Mesendoderm (in vitro differentiated cells): ENCODE measurements around the gene OLFM1.

ENCODE experiments used
- DNase-seq: peaks from one replicate; pipeline ENCODE4 v3.0.0; 2013
- H2AK5ac ChIP-seq: 2 replicates; pipeline ENCODE4 v1.6.1; 2013; ENCODE audit warnings: low read length, inconsistent platforms
- H2BK120ac ChIP-seq: 2 replicates; pipeline ENCODE4 v1.6.1; 2013; ENCODE audit warnings: low read depth, mild to moderate bottlenecking, low read length, moderate library complexity, mixed read lengths
- H2BK15ac ChIP-seq: replicated peaks from 2 replicates; pipeline ENCODE4 v1.6.1; 2013; ENCODE audit warnings: low read depth, mild to moderate bottlenecking, moderate library complexity
- H2BK5ac ChIP-seq: 2 replicates; pipeline ENCODE4 v1.6.1; 2013; ENCODE audit warnings: low read length, inconsistent platforms
- H3K18ac ChIP-seq: 2 replicates; pipeline ENCODE4 v1.6.1; 2013; ENCODE audit warnings: mild to moderate bottlenecking, low read length, mixed read lengths
- H3K23ac ChIP-seq: one replicate; pipeline ENCODE4 v1.6.1; 2013; ENCODE audit warnings: low read length
- H3K27ac ChIP-seq: 2 replicates; pipeline ENCODE4 v1.5.1; 2013; ENCODE audit warnings: low read depth, mild to moderate bottlenecking, inconsistent platforms, low read length, moderate library complexity
- H3K27me3 ChIP-seq: 2 replicates; pipeline ENCODE4 v1.6.1; 2013; ENCODE audit warnings: low read length, control low read depth, mild to moderate bottlenecking, inconsistent platforms; ENCODE audit not compliant: insufficient read depth, poor library complexity
- H3K36me3 ChIP-seq: 2 replicates; pipeline ENCODE4 v1.6.1; 2013; ENCODE audit warnings: low read length, inconsistent platforms; ENCODE audit not compliant: control insufficient read depth, insufficient read depth
- H3K4ac ChIP-seq: one replicate; pipeline ENCODE4 v1.6.1; 2013; ENCODE audit warnings: low read depth, mild to moderate bottlenecking, low read length, moderate library complexity
- H3K4me1 ChIP-seq: 2 replicates; pipeline ENCODE4 v1.6.1; 2013; ENCODE audit warnings: low read depth, low read length, inconsistent platforms; ENCODE audit not compliant: control insufficient read depth
- H3K4me2 ChIP-seq: 2 replicates; pipeline ENCODE4 v1.6.1; 2013; ENCODE audit warnings: low read length
- H3K4me3 ChIP-seq: 2 replicates; pipeline ENCODE4 v1.5.1; 2013; ENCODE audit warnings: mild to moderate bottlenecking, low read length
- H3K56ac ChIP-seq: one replicate; pipeline ENCODE4 v1.6.1; 2013; ENCODE audit warnings: low read length
- H3K79me1 ChIP-seq: 2 replicates; pipeline ENCODE4 v1.6.1; 2013; ENCODE audit warnings: low read length, inconsistent platforms
- H3K79me2 ChIP-seq: 2 replicates; pipeline ENCODE4 v1.6.1; 2013; ENCODE audit warnings: mild to moderate bottlenecking, low read length; ENCODE audit not compliant: control insufficient read depth, insufficient read depth
- H3K9ac ChIP-seq: 2 replicates; pipeline ENCODE4 v1.6.1; 2013; ENCODE audit warnings: low read length, inconsistent platforms
- H4K5ac ChIP-seq: one replicate; pipeline ENCODE4 v1.6.1; 2013; ENCODE audit warnings: low read length
- H4K8ac ChIP-seq: one replicate; pipeline ENCODE4 v1.6.1; 2013; ENCODE audit warnings: low read depth, mild to moderate bottlenecking, control low read depth, low read length, moderate library complexity
- WGBS: extraction: QIAGEN DNeasy Blood & Tissue Kit; methylation state at CpG from one replicate; pipeline ENCODE4 v1.1.7; 2013; ENCODE audit warnings: low lambda C conversion rate, missing lambda C conversion rate; ENCODE audit not compliant: insufficient coverage; ENCODE audit errors: extremely low coverage; 5-methylcytosine and 5-hydroxymethylcytosine counted together

The OLFM1 gene

GRCh38 chr9:135067096-135067710 is 20.3 kb upstream of the OLFM1 start:
- Histone ChIP-seq H2BK5ac (no peak overlapping the region), H2BK15ac (no peak overlapping the region), H3K4ac (no peak overlapping the region), H4K8ac (no peak overlapping the region), H4K5ac (no peak overlapping the region), H3K79me2 (no peaks in the 10 kb centered on the region), H2AK5ac (no peak overlapping the region), H3K4me2 (no peak overlapping the region), H3K36me3 (no peaks in the 10 kb centered on the region), H3K79me1 (no peaks in the 10 kb centered on the region), H3K23ac (no peak overlapping the region), H3K56ac (no peak overlapping the region), H3K27ac (no peak overlapping the region), H2BK120ac (no peak overlapping the region), H3K4me1 (no peaks in the 10 kb centered on the region), H3K9ac (no peak overlapping the region), H3K4me3 (no peak overlapping the region), H3K27me3 (no peaks in the 10 kb centered on the region), H3K18ac (no peak overlapping the region)
- WGBS: no CpG with 5 or more reads among the region's 20 CpGs
- no peak for DNase-seq

- no peak overlapping the region for H3K23ac ChIP-seq
- no peak overlapping the region for H3K9ac ChIP-seq
- H3K79me2 ChIP-seq: no peaks in the 10 kb centered on the region
- H3K4me3 ChIP-seq: no peak overlapping the region
- H3K36me3 ChIP-seq: no peaks in the 10 kb centered on the region
- no peak overlapping the region for H4K5ac ChIP-seq
- no peak overlapping the region for H2BK15ac ChIP-seq
- no peaks in the 10 kb centered on the region for H3K79me1 ChIP-seq
- H3K27ac ChIP-seq: no peak overlapping the region
- H3K4me1 ChIP-seq: no peaks in the 10 kb centered on the region
- no peaks in the 10 kb centered on the region for H3K27me3 ChIP-seq
- no peak overlapping the region for H4K8ac ChIP-seq
- no peak overlapping the region for H3K56ac ChIP-seq
- no peak overlapping the region for H2AK5ac ChIP-seq
- no peak overlapping the region for H3K4ac ChIP-seq
- H3K4me2 ChIP-seq: no peak overlapping the region
- no peak overlapping the region for H2BK120ac ChIP-seq
- no peak overlapping the region for H2BK5ac ChIP-seq
- H3K18ac ChIP-seq: no peak overlapping the region
- WGBS: no CpG with 5 or more reads among the region's 18 CpGs
- DNase-seq: no peak
Measured at GRCh38 chr9:135068776-135069415, 18.6 kb upstream of the OLFM1 start.

GRCh38 chr9:135069558-135070197 is 17.8 kb upstream of the OLFM1 start:
- Histone ChIP-seq H3K56ac (no peak overlapping the region), H3K4ac (no peak overlapping the region), H2BK120ac (no peak overlapping the region), H3K79me1 (no peaks in the 10 kb centered on the region), H3K4me2 (no peak overlapping the region), H3K9ac (no peak overlapping the region), H2AK5ac (no peak overlapping the region), H4K5ac (no peak overlapping the region), H2BK5ac (no peak overlapping the region), H3K79me2 (no peaks in the 10 kb centered on the region), H3K27me3 (no peaks in the 10 kb centered on the region), H3K18ac (no peak overlapping the region), H3K4me3 (no peak overlapping the region), H3K23ac (no peak overlapping the region), H4K8ac (no peak overlapping the region), H3K27ac (no peak overlapping the region), H2BK15ac (no peak overlapping the region), H3K4me1 (no peaks in the 10 kb centered on the region), H3K36me3 (no peaks in the 10 kb centered on the region)
- WGBS: no CpG with 5 or more reads among the region's 15 CpGs
- no peak for DNase-seq

- Histone ChIP-seq H3K4me2 (no peak overlapping the region), H4K5ac (no peak overlapping the region), H4K8ac (no peak overlapping the region), H3K4me1 (no peaks in the 10 kb centered on the region), H3K36me3 (no peaks in the 10 kb centered on the region), H2BK15ac (no peak overlapping the region), H2BK120ac (no peak overlapping the region), H3K4me3 (no peak overlapping the region), H3K79me1 (no peaks in the 10 kb centered on the region), H3K79me2 (no peaks in the 10 kb centered on the region), H3K18ac (no peak overlapping the region), H3K27me3 (no peaks in the 10 kb centered on the region), H3K56ac (no peak overlapping the region), H3K4ac (no peak overlapping the region), H2BK5ac (no peak overlapping the region), H2AK5ac (no peak overlapping the region), H3K27ac (no peak overlapping the region), H3K9ac (no peak overlapping the region), H3K23ac (no peak overlapping the region)
- no CpG with 5 or more reads among the region's 22 CpGs for WGBS
- DNase-seq: peak; percentile 39
Measured at GRCh38 chr9:135070198-135070951, 17.1 kb upstream of the OLFM1 start.

DNA sequence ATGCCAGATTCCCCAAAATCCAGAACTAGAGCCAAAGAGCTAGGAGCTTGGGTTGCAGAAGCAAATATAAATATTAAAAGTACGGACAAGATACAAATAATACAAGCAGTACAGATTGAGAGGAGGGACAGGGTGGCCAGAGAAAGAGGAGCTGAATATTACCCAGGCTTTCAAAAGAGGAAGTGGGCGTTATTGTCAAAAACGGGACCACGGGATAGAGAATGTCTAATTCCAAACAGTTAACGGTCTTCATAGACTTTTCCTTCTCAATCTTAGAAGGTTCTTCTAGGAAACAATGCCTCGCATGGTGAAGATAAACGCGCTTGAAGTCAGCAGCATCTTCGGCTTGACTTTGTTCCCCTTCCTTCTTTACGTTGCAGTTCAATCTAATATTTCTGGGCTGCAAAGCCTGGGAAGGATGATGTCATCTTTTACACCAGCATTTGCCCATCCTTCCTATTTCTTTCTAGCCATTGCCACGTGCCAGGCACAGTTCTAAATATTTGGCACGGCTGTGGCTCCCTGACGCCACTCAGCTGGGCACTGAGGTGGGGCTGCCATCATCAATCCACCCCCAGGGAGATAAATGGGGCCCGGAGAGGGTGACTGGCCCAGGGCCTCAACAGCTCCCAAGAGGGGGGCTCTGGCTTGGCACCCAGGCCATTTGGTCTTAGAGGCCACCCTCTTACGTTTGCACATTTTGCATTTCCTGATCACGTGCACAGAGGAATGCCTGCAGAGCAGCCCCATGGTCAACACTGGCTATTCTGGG is 16.3 kb upstream of the OLFM1 start:
- H2AK5ac ChIP-seq: no peak overlapping the region
- no peak overlapping the region for H3K4ac ChIP-seq
- no peak overlapping the region for H4K8ac ChIP-seq
- no peak overlapping the region for H2BK15ac ChIP-seq
- no peak overlapping the region for H3K23ac ChIP-seq
- H3K36me3 ChIP-seq: no peaks in the 10 kb centered on the region
- H2BK120ac ChIP-seq: no peak overlapping the region
- H3K4me1 ChIP-seq: no peaks in the 10 kb centered on the region
- H3K56ac ChIP-seq: no peak overlapping the region
- H3K27me3 ChIP-seq: no peaks in the 10 kb centered on the region
- no peak overlapping the region for H3K27ac ChIP-seq
- H3K18ac ChIP-seq: no peak overlapping the region
- no peak for DNase-seq
- no peaks in the 10 kb centered on the region for H3K79me1 ChIP-seq
- no peak overlapping the region for H2BK5ac ChIP-seq
- no CpG with 5 or more reads among the region's 16 CpGs for WGBS
- no peak overlapping the region for H3K4me3 ChIP-seq
- no peak overlapping the region for H3K4me2 ChIP-seq
- no peak overlapping the region for H3K9ac ChIP-seq
- no peak overlapping the region for H4K5ac ChIP-seq
- H3K79me2 ChIP-seq: no peaks in the 10 kb centered on the region
